Right ventricle myocardium superior (tissue), 1 donor: ENCODE data around the gene TSPAN9. TPM values are rescaled to one million over a fixed set of nuclear protein-coding genes. Genes with fewer than 3 reads are reported as not detected.
A peak's percentile ranks its signal among the peaks of the same experiment; 100 is the strongest.

ENCODE experiments used
- ATAC-seq: fragments of 200-7000 bp; cut with Tn5 transposase; one replicate; pipeline ENCODE4 v1.9.1; 2020; ENCODE audit warnings: mild to moderate bottlenecking; ENCODE audit not compliant: poor library complexity
- DNase-seq: peaks from one replicate; pipeline ENCODE4 v3.0.0-alpha.2; 2020
- intact Hi-C: fragments of 100-400 bp; cut with DNase I; formaldehyde crosslinking; loops from one replicate; pipeline ENCODE4 v1.11.2; 2022
- total RNA-seq: library from RNA; stranded (reverse); fragmentation: NEBNext Ultra II Directional; extraction: Animal tissue kit (Norgen Biotek cat#: 25700); gene quantifications from one replicate; pipeline ENCODE4 v1.2.1, GENCODE V29; 2021
- donor health status: DM: no; HTN: yes; CAD: no; lungs with severe emphysema.

The TSPAN9 gene
- total RNA-seq, 1 donor from 2014 or later, result 156 TPM

DNA sequence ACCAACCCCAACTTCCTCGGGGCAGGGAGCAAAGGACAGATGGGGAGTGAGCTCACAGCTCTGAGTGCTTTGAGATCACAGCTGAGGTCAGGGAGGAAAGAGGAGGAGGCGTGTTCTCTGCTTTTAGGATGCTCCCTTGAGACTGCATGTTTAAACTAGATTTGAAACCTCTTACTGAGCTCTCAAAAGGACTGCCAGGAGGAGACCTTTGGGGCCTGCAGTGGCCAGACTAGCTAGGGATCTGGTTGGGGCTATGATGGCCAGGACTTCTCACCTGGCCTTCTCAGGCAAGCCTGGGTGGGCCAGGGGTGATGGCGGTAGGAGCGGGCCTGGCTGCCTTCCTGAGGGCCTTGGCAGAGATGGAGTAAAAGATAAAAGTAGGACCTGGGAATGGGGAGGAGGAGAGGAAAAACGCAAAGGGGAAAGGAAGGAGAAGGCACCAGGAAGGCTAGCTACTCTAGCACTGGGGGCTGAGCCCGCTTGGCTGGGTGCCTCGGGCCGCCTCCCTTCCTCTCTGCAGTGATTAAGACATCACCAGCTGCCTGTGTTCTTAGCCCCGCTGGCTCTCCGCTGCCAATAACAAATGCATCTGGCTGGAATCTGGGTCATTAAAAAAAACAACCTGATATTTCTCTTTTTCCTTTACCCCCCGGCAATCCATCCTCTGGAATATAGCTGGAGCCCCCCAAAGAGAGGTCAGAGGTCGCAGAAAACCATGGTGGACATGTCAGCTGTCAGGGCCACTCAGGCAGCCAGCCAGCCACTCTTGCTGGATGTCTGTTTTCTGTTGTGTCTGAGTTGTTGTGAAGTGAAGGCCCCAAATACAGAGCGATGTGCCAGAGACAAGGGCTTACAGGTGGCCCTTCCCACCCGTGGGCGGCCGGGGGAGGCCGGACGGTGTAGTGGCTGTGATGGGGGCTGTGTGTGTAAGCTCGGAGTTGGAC is 141.3 kb downstream of the TSPAN9 start:
- intact Hi-C loops, result no loop called here
- ATAC-seq (peak; percentile 83), DNase-seq (peak; percentile 92)

DNA sequence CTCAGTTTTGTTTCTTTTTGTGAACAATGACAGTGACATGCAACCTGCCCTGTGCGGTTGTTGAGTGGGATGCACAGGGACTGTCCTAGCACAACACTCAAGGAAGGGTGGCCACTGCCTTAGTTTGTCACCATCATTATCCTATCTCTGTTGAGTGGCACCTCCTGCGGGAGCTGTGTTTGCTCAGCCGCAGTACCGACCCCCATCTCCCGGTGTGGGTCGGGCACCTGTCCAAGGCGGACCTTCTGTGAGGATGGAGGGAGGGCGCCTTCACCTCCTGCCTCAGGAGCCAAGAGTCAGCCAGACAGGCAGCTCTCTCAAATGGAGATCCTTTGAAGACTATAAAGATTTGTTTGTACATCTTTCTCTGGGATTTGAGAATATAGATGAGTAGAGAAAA is 142.1 kb downstream of the TSPAN9 start:
- intact Hi-C loops, result no loop called here
- no peak for DNase-seq
- ATAC-seq, result no peak

DNA sequence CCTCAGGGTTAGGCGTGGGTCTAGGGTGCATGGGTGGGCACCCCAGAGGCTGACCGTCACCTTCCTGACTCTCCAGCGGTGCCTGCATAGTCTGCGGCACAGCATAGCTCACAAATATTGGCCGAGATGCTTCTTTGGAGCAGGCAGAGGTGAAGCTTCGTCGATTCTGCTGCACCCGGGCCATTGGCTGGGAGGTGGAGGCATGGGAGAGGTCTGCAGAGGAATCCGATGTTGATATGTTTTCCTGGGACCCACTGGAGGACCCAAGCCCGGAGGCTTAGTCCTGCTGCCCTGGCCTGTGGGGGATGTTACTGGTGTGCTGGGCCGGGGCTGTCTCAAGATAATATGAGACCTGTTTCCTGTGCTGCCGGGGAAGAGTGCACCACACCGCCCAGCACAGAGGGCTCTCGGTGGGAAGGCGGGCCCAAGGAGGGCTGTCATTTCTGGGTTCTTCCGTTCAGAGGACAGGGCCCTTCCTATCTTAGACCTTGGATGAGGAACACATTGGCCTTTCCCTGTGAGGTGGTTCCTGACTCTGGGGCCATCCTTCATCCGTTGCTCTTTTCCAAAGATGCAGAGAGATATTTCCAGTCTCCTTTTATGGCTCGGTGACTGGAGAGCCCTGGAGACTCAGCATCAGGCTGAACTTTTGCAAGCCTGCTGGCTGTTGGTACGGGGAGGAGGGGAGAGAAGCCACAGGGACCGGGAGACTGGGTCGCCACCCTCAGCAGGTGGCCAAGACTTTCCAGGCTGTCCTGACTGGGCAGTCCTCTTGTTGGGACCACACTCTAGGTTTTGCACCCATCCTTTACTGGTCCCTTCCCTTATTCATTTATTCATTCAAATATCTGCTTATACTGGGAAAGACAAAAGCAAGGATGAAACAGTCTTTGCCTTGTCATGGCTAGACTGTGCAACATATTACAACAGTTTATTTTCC is 143.5 kb downstream of the TSPAN9 start:
- intact Hi-C loops, result no loop called here
- DNase-seq (no peak), ATAC-seq (no peak)

DNA sequence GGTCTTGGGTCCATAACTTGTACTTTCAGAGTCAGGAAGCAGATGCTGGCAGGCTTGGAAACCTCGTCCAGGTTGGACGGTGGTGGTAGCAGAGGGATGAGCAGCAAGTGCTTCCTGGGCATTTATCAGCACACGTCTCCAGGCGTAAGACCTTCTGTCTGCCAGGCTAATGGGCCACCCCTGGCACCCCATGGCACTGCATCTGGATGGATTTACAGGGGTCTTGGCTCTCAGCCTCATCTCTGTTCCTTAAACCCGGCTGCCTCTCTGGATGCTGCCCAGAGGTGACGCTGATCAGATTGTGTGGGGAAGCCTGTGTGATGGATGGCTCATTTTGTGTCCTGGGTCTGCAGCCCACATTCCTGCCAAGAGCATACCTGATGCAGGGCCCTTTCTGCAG is 145.1 kb downstream of the TSPAN9 start:
- ATAC-seq (no peak), DNase-seq (no peak)
- intact Hi-C loops, result no loop called here

DNA sequence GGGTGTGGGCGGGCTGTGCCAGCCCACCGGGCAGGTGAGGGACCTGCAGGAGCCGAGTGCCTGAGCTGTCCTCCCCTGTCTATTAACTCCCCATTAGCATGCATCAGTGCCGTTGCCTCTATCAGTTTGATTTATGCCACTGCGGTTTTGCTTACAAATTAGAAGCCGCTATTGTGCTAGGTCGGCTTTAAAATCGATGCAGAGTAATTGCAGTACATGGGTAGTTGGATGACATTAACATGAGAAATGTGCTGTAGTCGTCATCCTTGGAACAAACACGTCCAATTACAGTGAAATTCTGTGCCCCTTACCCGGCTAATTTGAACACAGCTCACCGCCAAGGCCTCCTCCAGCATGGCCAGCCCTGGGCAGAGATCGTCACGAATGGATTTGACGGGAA is 145.8 kb downstream of the TSPAN9 start:
- no peak for DNase-seq
- intact Hi-C loops, result no loop called here
- no peak for ATAC-seq

DNA sequence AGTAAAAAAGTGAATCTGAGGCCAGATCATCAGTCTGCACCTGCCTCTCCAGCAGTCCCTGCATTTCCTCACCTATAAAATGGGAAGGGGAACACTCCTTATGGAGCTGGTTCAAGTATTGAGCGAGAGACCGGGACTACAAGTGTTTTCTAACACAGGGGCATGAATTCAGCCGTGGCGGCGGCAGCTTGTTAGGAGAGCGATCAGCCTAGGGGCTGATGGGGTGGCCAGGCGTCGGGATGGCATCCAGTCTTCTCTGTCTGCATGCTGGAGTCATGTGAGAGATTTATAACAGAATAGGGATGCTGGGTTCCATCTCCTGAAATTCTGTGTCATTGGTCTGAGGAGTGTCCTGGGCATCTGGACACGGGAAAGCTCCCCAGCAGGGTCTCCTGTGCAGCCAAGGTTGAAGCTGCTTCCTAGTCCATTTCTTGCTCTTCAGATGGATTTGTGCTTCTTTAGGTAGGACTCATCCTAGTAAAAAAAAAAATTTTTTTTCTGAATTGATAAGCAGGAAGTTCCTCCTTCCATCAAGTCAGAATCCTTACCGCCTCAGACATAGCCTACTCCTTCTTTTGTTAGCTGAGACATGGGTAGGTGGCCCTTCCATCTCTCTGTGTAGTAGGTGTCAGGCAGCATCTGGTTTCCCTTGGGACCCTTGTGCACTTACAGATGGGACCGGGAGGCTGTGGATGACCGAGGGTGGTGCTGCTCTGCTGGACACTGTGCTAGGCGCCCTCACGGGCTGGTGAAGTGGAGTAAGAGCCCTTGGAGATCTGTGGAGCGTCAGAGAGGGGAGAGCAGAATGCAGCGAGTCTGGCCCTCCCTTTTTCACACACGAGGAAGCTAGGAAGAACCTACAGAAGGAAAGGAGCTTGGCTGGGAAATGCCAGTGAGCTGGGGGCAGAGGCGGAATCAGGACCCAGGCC is 146.7 kb downstream of the TSPAN9 start:
- no peak for ATAC-seq
- intact Hi-C loops, result no loop called here

DNA sequence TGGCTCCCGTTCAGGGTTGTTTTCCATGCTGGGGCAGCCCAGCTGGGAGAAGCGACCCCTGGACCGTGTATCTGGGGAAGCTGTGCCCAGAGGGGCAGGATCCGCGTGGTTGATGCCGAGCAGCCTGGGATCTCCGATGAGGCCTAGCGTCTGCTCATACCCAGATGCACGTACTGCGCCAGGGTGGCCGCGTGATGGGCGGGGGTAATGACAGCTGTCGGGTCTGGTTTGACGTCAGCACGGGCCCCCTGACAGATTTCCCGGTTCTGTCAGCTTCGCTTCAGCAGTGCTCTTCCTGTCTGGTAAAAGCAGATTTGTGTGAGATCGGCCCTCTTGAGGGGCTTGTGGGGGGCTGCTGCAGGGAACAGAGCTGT is 147.3 kb downstream of the TSPAN9 start:
- ATAC-seq, result no peak
- intact Hi-C loops, result no loop called here

More for the DNA sequence above, 146.7 kb downstream of the TSPAN9 start:
- DNase-seq, result no peak

DNA sequence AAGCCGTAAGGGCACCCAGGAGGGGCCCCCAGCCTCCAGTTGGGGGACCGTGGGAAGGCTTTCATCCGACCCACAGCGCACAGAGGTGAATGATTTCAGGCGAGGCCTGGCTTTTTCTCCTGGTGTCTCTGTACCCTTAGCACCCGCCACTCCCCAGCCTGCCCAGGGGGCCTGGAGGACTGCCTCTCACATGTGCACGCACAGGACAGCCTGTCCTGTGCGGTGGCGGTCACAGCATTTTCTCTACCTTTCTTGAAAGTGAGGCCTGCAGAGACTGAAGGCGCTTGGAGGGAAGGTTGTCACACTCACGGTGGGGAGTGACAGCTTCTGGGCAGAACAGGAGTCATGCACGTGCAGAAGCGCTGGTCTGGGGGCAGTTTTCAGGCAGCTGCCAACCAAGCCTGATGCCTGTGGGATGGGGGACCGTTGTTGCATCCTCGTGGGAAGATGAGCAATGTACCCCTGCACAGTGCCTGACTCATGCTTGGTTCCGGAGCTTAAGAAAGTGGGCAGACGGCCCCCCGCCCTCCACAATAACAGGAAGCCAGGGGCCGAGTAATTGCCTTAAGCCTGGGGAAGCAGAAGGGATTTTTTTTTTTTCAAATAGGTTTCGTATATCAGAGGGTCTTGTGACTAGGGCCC is 148.1 kb downstream of the TSPAN9 start:
- ATAC-seq (peak; percentile 20), DNase-seq (no peak)
- intact Hi-C loops, result no loop called here

More for the DNA sequence above, 147.3 kb downstream of the TSPAN9 start:
- no peak for DNase-seq

DNA sequence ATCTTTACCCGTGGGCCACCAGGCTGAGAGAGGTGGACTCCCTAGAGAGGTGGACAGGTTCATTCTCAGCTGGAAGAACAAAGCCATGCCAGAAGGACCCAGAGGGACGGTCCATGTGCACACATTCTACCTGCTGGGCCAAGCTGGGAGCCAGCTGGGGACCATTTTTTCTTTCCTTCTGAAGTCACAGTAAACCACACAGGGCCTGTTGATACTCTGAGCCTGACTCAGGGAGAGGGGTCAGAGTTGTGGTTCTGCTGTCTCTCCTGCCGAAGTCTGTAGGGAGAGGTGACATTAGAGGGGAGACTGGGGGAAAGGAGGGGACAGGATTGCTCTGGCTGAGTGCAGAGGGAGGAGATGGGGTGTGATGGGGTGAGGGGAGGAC is 148.6 kb downstream of the TSPAN9 start:
- no peak for ATAC-seq
- intact Hi-C loops, result no loop called here
- DNase-seq, result no peak

DNA sequence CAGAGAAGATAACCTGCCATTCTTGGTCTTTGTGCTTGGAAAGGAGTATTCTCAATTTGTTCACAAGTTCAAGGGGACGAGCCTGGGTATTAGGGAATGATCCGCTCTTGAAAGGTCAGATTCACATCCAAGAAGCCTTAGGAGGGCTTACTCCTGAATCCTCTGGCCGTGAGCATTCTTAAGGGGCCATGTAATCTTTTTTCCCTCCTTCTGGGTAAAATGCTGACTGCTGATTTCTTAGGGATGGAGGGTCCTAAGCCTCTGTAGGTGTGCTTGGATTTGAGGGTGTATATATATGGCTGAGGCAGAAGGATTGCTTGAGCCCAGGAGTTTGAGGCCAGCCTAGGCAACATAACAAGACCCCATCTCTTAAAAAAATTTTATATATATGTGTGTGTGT is 149.1 kb downstream of the TSPAN9 start:
- DNase-seq (no peak), ATAC-seq (no peak)
- intact Hi-C loops, result no loop called here

DNA sequence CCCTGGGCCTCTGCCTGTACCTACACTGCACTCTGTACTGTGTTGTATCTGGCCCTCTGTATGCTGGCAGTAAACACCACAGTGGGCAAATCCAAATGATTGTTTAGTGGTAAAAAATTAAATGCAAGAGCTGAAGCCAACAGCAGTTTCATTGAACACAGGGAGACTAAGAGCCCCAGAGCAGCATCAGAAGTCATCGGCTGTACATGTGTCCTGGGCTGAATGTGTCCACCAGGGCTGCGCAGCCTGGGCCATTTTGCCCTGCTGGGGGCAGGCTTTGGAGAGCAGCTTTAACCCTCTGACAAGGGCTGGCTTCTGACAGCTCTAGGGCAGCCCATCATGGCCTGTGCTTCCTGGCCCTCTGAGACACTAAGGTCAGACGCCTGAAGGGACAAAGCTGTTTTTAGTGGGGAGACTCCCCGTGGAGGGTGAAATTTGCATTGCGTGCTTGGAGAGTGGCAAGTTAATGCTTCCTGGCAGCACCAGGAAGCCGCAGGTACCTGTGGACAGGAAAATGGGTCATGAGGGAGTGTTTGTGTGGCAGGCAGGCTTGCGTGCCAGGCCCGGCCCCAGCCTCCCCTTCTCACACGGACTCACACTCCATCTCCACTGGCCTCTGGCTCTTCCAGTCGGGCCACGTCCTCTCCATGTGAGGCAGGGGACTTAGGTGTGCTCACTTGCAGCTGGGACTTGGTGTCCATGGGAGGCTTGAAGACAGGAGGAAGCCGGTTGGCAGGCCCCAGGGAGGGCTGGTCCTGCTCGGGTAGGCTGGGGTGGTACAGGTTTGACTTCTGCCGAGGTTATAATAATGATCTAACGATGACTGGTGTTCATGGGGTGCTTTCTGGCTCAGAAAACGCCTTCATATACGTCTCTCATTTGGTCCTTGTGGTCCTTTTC is 150.1 kb downstream of the TSPAN9 start:
- intact Hi-C loops, result no loop called here
- DNase-seq (no peak), ATAC-seq (no peak)

DNA sequence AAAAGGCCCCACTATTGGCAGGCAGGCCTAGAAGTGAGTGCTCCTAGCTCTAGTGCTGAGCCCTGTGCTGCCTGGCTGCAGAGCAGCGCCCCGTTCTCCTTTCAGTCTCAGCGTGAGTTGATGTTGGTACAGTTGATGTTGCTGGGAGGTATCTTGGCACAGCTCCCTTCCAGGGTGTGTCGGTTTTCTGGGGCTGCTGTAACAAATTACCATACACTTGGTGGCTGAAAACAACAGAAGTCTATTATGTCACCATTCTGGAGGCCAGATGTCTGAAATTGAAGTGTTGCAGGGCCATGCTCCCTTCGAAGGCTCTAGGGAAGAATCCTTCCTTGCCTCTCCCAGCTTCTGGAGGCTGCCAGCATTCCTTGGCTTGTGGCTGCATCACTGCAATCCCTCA is 151.4 kb downstream of the TSPAN9 start:
- no peak for DNase-seq
- intact Hi-C loops, result no loop called here
- ATAC-seq, result no peak

DNA sequence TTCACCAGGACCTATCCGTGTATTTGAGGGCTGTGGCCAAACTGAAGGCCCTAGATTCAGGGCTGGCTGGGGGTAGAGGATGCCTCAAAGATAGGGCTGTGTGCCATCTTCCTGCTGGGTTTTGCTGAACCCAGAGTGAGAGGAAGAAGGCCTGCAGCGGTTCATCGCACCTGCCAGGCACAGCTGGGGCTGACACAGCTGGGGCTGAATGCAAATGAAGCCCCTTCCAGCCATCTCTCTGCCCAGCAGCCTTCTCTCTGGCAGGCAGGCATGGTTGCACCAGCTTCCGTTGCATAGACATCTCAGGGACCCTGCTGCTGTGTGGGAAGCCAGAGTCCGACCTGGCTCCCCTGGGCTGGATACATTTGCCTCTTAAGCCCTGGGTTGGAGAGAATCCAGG is 152.4 kb downstream of the TSPAN9 start:
- DNase-seq, result no peak
- ATAC-seq, result no peak
- intact Hi-C loops, result no loop called here

DNA sequence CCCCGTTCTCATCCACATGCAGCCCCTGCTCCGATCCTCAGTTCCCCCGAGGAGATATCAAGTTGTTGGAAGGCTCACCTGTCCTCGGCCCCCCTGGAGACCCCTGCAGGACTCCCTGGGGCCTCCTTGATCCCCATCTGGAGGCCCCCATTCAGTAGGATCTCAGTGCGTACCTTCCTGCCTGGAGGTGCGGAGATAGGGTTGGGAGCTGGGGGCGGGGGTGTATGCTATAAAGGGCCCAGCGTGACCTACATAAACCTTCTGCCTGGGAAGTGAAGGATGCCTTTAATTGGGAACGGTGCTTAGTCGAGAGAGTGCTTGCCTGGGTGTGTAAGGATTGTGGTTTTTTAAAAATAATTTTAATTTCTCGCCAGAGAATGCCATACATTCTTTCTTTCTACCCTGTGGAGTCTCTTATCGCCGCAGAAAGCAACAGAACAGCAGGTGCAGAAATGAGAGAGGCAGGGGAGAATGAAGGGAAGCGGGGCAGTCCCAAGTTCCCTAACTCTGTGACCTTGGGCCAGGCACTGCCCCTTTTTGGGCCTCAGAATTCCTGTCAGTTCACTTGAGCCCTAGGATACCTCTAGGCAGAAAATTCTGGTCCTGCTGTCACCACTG is 153.7 kb downstream of the TSPAN9 start:
- ATAC-seq, result peak; percentile 46
- DNase-seq, result no peak
- intact Hi-C loops, result no loop called here

DNA sequence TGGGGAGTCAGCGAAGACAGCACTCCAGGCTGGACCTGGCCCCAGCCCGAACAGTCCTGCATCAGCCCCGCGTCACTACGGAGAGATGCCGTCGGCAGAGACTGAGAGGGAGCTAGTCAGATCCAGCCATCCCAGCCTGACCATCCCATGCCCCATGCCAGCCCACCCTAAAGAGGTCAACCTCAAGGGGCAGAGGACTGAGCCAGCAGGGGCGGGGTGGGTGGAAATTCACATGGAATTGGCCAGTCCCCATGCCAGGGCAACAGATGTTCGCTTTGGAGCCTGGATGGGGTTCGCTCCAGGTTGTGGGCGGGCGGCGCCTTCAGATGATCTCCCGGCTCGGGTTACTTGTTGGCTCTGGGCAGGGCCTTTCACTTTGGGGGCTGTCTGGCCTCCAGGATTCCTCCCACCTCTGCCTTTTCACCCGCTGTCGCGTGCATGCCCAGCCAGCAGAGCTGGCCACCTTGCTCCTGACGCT is 154.3 kb downstream of the TSPAN9 start:
- DNase-seq, result no peak
- intact Hi-C loops, result no loop called here
- ATAC-seq, result peak; percentile 48

DNA sequence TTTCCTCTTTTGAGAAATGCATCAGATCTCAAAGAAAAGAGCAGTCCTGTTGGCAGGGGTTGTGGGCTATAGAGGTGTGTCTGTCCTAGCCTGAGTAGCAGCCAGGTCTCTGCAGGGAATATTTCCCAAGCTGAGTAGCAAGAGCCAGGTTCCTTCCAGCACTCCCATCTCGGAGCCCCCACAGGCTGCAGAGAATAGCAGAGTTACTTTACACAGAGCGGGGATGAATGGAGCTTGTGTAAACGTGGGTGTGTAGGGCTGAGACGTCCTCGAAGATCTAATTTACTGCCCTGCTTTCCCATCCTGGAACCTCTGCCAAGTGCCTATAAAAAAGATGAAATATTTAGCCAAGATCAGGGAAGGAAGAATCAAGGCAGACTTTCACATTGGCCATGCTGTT is 156.6 kb downstream of the TSPAN9 start:
- no peak for DNase-seq
- no peak for ATAC-seq
- intact Hi-C loops, result no loop called here
